Inflammatory macrophage (primary cell): ENCODE measurements around the gene TIMM44.
"Not testable (repeated sequence)": the region's sequence is repeated elsewhere in the genome, so short reads cannot be mapped to it uniquely, and the experiment has no call there.

Experiments
- DNase-seq, 2 donors: peaks; one replicate each; pipeline ENCODE4 v3.0.0-alpha.2; 2020 to 2022

The TIMM44 gene

DNA sequence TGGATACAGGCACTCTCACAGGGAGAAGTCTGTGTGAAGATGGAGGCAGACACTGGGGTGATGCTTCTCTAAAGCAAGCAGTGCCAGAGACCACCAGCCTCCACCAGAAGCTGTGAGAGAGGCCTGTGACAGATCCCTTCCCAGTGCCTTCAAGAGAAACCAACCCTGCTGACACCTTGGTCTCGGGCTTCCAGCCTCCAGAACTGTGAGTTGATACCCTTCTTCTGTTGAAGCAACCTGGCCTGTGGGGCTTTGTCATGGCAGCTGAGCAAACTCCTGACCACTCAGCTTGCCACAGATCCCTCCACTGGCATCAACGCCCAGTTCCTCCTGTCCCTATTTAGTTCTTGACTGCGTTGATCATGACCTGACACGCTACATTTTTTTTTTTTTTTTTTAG, 33.0 kb upstream of the TIMM44 start:
- no peak for DNase-seq

DNA sequence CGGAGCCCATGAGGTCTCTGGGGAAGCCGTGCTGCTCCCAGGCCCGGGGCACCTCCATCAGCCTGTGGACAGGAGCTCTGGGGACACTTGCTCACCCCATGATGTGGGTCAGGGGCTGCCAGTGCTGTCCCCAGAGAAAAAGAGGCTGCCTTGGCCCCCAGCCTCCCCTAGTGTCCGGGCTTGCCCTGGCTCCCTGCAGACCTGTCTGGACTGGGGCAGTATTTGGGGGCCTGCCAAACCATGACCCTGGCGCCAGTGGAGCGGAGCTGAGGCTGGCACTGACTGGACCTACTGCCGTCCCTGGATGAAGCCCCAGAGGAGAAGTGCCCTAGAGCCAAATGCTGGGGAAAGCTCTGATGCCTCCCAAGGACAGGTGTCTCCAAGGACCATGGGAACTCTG, 31.6 kb upstream of the TIMM44 start:
- no peak for DNase-seq

DNA sequence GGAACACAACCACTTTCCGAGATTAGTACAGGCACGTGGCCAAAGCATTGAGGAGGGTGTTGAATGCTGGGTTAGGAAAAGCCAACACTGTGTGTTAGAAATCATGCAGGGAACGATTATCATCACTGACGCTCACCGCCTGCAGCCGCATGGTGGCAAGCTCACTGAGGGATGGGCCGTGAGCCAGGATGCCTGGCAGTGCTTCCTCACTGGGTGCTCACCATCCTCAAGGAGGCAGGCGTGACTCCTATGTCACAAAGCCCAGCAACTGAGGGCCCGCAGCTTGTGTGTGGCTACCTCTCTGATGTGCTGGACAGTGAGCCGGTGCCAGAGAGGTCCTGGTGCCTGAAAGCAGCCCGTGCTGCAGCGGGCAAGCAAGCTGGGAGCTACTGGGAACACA, 30.4 kb upstream of the TIMM44 start:
- DNase-seq, result no peak

DNA sequence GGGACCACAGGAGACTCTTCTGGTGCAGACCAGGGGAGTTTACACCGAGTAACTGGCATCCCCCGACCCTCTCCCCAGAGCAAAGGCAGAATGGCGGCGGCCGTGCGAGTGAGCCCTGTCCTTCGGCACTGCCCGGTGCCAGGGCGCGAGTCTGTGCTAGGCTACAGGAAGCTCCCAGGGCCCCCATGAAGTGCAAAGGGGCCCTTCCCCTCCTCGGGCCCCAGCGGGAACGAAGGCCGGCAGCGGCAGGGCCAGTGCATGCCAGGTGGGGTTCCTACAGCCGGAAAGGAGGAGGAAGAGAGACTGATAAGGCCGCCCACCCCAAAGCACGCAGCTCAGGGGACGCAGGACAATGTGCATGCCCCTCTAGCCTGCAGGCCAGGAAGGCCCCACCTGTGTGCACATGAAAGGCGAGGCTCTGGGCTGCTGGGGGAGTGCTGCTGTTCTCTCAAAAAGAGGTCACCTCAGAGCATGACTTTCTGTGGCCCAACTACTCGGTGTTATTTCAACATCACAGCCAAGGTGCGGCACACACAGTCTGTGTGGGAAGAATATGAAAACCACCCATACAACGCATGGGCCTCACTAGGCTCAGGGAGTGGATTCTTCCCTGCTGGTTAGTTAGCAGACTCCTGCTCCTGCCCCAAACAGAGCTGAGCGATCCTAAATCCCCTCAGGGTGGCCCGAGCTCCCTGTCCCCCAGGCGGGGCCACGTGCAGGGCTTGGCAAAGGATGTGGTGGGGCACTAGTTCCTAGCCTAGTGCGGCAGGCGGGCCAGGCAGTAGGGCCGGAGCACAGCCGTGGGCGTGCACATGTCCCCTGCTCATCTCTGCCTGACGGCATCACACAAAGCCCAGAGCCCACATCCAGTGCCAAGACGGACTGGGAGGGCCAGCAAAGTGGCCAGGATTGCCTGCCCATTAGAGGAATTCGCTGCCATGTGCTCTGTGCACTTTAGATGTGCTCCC, 28.4 kb upstream of the TIMM44 start:
- no peak for DNase-seq

DNA sequence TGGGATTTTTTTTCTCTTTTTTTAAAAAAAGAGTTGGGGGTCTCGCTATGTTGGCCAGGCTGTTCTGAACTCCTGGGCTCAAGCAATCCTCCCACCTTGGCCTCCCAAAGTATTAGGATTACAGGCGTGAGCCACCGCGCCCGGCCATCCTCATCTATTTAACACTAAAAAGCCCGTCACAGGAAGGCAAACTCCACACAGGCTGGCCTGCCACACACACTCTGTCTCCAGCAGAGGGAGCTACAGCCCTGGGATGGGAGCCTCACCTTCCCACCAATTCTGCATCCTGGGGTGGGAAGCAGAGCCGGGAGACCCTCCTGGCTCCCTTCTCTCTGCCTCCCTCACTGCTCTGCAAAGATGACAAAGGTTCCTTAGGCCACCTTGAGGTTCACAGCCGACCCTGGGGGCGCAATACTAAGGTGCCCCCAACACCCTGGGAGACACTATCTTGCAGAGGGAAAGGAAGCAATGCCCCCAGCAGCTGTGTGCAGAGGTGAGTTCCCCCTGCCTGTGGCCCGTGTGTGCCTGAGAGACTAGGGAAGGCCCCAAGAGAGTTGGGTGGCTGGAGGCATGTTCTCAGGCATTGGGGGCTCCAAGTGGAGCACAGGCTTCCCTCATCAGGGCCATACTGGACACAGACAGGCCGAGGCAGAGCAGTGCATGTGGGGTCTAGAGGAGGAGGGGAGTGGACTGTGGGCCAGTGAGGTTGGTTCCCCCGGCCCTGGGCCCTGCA, 27.4 kb upstream of the TIMM44 start:
- DNase-seq, result peak; percentile 34 to 42

DNA sequence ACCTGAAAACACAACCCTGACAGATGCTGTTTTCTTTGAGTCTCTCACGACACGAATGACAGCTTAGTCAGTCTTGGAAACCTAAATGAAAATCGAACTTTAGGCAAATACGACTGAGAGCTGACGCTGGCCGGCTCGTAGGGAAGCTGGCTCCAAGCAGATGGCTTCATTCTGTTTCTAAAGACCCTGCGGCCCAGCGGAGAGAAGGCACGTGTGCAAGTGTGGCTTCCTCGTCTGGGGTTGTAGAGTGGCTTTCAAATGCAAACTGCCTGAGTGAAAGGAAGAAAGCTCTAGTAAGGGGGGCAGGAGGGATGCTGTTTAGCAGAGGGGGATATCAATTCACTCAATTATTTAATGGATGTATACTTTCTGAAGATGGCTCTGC, 26.1 kb upstream of the TIMM44 start:
- no peak for DNase-seq

DNA sequence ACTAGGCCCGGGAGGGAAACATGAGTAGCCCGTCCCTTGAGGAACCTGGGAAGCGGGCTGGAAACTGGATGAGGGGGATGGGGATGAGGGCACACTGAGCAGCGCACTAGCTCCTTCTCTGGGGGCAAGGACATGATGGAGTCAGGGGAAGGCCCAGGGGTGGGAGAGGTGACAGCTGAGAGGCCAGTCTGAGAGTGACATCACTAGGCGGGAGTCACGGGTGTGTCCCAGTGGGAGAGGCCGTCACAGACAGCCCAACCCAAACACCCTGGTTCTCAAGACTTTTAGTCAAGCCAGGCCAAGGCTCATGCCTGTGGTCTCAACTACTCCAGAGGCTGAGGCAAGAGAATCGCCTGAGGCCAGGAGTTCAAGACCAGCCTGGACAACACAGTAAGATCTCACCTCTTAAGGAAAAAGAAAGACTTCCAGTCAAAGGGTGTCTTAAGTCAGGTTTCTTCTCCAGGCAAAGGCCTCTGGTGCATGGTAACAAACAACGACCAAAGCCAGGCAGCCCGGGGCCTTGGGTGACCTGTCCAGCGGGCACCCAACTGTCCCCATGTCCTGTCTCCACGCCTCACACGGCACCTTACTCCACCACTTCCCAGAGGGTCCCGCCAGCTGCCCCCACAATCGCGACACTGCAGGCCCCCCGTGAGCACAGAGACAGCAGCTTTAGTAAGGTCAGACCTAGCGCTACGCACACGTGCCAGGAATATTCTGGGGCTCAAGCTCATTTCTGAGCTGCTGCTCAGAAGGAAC, 25.5 kb upstream of the TIMM44 start:
- DNase-seq, result no peak

DNA sequence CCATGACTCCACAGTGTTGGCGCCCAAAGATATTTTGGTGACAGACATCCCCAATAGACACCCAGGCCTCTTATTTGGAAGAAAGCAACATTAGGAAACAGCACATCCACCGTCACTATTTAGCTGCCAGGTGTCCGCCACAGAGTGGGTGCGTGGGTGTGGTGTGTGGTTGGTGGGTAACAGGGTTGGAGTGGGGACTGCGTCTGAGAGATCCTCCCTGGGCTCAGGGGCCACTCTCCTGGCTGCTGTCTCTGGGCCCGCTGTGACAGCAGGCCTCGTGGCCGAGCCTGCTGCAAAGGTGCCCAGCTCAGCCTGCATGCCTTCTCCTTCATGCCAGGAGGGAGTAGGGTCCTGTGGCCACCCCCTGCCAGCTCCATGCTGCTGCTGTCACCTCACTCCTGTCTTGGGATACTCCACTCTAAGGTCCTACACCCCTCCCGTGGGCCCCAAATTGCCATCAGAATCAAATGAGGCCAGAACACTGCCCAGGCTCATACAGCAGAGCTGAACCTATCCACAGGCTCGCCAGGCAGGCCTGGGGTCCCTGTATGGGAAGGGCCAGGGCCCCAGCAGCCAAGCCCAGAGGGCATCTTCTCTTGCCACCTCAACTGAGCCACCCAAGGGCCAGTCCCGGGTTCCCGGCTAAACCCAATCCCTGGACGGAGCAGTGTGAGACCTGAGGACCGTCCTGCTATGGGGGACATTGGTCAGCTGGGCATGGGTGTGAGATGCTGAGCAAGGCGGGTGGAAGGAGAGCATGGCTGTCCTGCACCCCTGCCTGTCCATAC, 24.7 kb upstream of the TIMM44 start:
- DNase-seq, result no peak

DNA sequence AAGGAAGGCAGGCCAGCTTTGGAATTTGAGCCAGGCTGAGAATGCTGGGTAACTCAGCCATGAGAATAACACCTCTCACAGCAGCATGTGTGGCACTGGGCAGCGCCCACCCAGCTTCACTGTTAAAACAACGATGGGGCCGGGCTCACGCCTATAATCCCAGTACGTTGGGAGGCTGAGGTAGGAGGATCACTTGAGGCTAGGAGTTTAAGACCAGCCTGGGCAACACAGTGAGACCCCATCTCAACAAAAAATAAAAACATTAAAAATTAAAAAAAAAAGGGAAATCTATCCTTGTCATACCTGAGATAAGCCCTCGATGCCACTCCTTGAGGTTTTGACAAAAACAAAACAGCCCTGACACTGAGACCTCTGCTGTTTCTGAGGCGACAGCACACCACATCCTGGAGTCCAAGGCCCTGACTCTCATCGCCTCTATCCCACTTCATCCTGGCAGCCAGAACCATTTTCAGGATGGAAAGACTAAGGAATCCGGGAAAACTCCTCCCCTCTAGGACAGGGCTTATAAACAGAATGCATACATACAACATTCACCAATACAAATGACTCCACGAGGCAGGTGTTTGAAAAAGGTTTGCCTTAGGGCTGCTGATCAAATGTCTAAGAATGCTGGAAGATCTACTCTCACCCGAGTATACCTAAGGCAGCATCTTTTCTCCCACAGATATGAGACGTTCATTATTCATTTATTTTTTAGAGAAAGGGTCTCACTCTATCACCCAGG, 22.6 kb upstream of the TIMM44 start:
- no peak for DNase-seq

DNA sequence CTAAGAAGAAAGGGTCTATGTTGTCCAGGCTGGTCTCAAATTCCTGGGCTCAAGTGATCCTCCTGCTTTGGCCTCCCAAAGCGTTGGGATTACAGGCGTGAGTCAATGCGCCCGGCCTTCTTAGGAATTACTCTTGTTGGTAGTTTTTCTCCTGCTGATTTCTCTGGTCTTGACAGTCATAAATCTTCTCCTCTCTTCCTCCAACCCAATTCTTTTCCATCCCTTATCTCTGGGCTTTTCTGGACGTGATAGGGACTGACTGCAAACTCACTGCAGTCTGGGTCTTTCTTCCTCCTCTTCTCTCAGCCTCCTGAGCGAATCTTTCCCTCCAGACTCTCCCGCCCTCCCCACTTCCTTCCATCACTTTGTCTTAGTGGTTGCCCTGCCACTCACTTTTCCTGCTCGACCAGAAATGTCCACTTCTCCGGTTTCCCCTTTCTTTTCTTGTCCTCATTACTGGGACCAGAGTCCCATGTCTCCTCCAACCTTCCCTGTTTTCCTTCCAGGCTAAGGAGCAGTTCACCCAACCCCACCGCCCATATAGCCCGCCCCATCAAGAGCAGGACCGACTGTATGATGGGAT, 21.9 kb upstream of the TIMM44 start:
- DNase-seq, result no peak

DNA sequence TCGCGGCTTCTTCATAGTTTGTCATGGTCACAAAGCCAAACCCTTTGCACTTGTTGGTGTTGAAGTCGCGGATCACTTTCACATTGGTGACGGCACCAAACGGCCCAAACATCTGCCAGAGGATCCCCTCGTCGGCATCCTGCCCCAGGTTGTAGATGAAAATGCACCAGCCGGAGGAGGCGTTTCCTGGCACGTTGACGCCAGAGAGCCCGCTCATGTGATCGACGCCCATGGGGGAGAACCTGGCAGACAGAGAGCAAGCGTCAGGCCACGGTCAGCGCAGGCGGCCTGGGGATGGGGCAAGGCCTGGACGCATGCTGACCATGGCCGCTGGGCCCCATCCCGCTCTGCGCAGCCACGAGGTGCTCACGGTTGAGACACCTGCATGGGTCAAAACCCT, 20.1 kb upstream of the TIMM44 start:
- DNase-seq, result no peak

DNA sequence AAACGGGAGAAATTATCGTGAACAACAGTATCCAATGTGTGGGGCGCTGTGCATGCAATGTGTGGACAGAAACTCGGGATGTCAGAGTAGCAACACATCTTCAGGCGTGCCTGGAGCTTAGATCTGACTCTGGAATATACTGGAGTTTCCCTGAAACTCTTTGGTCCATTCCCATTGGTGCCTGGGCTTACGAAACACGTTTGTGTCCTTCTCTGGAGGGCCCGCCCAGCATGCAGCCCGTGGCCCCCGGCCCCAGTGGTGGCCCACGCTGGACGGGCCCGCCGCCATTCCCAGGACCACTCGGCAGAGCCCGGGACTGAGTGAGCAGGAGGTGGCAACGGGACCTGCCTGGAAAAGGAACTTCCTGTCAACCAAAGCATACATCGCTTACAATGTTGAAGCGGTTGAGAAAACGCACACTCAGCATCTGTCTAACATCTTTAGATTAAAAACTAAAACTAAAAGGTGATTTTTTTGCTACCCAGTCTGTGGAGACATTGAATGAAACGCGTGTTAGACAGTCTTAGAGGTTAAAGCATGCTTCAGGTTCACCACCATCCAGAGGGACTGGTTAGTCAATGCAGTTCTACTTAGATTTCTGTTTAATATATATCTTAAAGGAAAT, 19.3 kb upstream of the TIMM44 start:
- no peak for DNase-seq

DNA sequence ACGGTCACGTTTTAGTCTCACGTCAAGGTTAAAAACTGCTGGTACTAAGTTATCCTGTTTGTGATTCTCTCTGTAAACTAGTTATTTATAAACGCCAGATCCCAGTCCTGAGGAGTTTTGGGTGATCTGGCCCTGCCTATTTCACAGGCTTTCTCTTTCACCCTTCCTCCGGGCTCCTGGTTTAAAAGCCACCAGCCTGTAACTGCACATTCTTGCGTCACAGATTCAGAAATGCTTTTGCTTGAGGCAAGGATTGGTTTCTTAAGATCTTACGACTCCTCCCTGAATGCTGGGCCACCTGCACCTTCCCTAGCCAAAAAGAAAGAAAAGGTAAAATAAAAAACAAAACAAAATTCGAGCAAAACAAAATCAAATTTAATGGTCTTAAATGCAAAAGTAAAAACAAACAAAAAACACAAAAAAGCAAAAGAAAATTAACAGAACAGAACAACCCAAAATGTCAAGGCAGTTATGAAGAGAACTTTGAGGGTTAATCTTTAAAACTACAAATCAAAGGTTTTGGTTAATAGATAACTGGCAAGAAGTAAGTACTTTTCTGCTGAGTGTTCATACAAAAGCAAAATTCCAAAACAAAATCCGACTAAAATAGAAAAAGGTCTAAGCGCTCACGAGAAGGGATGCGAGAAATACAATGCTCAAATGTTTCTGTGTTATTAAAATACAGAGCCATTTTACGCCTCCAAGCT, 18.6 kb upstream of the TIMM44 start:
- no peak for DNase-seq

DNA sequence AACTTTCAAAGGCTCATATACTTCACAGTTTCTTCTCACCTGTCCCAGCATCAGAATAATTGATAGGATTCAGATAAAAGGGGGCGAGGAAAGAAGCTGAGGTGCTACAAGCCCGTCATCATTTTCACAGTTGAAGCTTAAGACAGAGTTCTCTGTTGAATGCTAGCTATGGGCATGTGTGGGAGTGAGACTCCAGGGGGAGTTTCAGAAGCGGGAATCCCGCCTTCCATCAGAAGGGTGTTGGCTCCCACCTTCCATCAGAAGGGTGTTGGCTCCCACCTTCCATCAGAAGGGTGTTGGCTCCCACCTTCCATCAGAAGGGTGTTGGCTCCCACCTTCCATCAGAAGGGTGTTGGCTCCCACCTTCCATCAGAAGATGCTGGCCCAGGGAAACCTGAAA, 17.6 kb upstream of the TIMM44 start:
- not testable (repeated sequence) for DNase-seq

DNA sequence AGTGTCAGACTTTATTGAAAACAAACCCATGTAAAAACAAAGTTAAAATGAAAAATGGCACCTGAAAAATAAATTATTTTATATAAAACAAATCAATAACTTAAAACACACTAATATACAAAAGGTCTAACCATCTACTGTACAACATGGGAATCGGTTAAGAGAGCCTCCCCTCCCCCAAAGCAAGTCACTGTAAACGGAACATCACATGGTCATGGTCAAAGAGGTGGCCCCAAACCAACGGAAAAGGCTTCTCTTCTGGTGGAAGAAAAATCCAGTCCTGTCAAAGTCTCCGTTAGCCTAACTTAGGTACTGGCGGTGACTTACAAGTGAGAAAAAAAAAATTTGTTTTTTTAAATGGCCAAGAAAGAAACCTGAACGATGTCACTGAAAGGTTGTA, 15.7 kb upstream of the TIMM44 start:
- DNase-seq, result no peak

DNA sequence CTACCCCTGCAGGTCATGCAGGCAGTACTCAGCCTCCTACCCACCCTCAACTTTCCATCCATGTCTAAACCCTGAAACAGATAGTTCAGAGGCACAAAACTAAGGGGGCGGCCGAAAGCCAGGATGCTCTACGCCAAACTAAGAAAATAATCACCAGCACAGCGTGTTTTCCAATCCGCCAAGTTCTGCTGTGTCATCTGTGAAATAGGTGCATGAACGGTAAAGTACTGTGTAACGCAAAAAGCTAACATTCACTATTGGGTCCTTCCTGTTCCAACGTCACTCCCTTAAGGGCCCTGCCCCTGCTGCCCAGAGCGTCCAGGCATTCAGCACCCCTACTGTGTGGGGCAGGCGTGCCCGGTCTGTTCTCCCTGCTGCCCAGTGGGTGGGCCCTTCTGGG, 12.2 kb upstream of the TIMM44 start:
- DNase-seq, result no peak

DNA sequence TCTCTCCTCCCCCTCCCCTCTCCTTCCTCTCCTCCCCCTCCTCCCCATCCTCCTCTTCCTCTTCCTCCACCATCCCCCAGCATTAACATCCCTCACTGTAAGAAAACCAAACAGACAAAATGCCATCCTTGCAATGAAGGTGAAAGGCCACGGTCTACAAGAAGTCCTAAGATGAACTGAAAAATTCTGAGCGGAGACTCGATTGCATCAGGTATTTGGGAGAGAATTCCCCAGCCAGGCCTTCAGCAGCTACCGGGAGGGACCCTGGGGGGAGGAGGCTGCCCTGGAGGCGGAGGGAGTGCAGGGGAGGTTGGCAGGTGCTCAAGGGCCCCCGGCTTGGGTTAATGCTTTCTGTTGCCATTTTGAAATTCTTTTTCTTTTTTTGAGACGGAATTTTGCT, 10.1 kb upstream of the TIMM44 start:
- peak in 1 of 2 donors; percentile 7 for DNase-seq

DNA sequence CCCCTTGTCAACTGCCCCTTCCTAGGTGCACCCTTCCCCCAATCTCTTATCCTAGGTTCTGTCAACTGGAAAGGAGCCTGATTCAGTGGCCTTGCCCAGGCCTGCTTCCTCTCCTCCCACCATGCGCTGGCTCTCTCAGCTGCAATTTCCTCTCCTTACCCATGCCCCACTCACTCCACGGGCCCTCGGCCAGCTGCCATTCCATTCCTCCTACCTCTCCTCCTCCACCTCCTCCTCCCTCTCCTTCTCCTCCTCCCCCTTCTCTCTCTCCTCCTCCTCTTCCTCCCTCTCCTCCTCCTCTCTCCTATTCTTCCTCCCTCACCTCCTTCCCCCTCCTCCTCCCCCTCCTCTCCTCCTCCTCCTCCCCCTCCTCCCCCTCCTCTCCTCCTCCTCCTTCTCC, 9.6 kb upstream of the TIMM44 start:
- DNase-seq, result peak; percentile 53 to 72

DNA sequence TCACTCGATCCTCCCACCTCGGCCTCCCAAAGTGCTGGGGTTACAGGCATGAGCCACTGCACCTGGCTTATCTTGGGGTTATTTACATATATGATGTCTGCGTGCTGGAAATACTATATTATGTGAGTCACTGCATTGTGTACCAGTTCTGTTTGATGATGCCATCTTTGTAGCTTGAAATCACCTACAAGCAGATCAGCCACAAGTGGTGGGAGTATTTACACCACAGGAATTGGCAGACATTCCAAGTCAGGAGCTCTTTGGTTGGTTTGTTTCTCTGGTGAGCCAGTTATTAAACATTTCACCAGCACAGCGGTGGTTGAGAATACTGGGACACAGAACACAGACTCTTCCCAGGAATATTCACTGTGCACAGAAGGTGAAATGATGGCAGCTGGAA, 4.5 kb upstream of the TIMM44 start:
- peak in 1 of 2 donors; percentile 20 for DNase-seq

DNA sequence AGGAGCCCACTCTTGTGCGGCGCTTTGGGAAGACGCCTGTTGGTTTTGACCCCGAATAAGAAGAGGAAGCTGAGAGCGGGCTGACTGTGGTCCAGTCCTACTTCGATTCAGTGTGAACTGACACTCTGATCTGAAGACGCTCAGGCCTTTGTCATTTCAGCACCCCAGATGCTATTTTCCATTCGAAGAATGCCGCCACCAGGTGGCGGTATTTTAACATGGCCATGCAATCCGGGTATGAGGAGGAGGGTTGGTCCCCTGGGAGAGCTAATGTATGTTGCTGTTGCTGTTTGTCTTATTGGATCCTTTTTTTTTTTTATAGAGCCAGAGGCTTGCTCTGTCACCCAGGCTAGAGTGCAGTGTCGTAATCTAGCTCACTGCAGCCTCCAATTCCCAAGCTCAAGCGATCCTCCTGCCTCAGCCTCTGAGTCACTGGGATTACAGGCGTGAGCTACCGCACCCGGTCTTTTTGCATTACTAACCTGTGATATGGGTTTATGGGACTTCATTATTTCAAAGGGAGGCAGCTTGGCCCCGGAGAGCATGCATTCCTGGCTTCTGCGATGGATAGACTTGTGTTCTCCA, 803 bp upstream of the TIMM44 start:
- DNase-seq, result peak; percentile 92 to 94
